Endothelial cell of umbilical vein (primary cell): ENCODE data around the gene RBM20. TPM values are rescaled to one million over a fixed set of nuclear protein-coding genes. Genes with fewer than 3 reads are reported as not detected.
"Not testable (repeated sequence)": the region's sequence is repeated elsewhere in the genome, so short reads cannot be mapped to it uniquely, and the experiment has no call there.

ENCODE experiments used
- BruUV-seq: library from RNA; stranded (reverse); fragments of 400-500 nt; replicated peaks from 2 replicates; lab custom pipeline; 2021; lab: Mats Ljungman, UMichigan
- CTCF ChIA-PET: fragments of 300-600, 350-600 bp; sonication (Branson Sonifier 250); formaldehyde crosslinking; loops from one replicate; lab custom pipeline; 2021; ENCODE audit warnings: antibody characterized with exemption, inconsistent platforms; lab: Charles Lee
- POLR2A ChIA-PET: fragments of 300-600, 350-600 bp; sonication (Branson Sonifier 250); formaldehyde crosslinking; loops from one replicate; lab custom pipeline; 2021; ENCODE audit warnings: antibody characterized with exemption, inconsistent platforms; lab: Charles Lee
- DNase-seq: peaks from one replicate; pipeline ENCODE4 v3.0.0-alpha.2; 2011; ENCODE audit warnings: low read depth, low spot score
- FAIRE-seq: peaks from 2 replicates; lab custom pipeline; 2011; peaks lifted over from hg19 to GRCh38; lab: Jason Lieb, UNC
- H2AFZ ChIP-seq: 2 replicates; pipeline ENCODE4 v1.6.0; 2012; ENCODE audit warnings: low read depth, low read length, control low read depth, inconsistent platforms
- H3K27ac ChIP-seq: 2 replicates; pipeline ENCODE4 v1.5.1; 2011; ENCODE audit warnings: low read depth, mild to moderate bottlenecking, control low read depth, low read length, moderate library complexity; ENCODE audit not compliant: insufficient read depth
- H3K27me3 ChIP-seq, 2 experiments: 2 replicates each; pipeline versions ENCODE4 v1.6.0 to v1.6.1; 2011; ENCODE audit warnings: low read length in 2 of 2, mixed read lengths in 1 of 2; ENCODE audit not compliant: control insufficient read depth in 2 of 2, insufficient read depth in 2 of 2
- H3K36me3 ChIP-seq, 2 experiments: 2 replicates in 1 of 2; 3 replicates in 1 of 2; pipeline ENCODE4 v1.5.1; 2011; ENCODE audit warnings: low read length in 2 of 2, mild to moderate bottlenecking in 1 of 2, moderate library complexity in 1 of 2; ENCODE audit not compliant: control insufficient read depth in 2 of 2, insufficient read depth in 2 of 2; ENCODE audit errors: extremely low read depth in 1 of 2
- H3K4me1 ChIP-seq: 3 replicates; pipeline ENCODE4 v1.5.1; 2011; ENCODE audit warnings: mild to moderate bottlenecking, low read length; ENCODE audit not compliant: control insufficient read depth, insufficient read depth; ENCODE audit errors: extremely low read depth
- H3K4me2 ChIP-seq: 2 replicates; pipeline ENCODE4 v1.6.1; 2011; ENCODE audit warnings: low read length, control low read depth, mixed read lengths; ENCODE audit not compliant: insufficient read depth
- H3K4me3 ChIP-seq, 3 experiments: fragments of 200-600 bp in 1 of 3; sonication (generic), shearing (Covaris generic) in 1 of 3; replicated peaks in 1 of 3; 2 replicates each; pipeline ENCODE4 v1.5.1; 2011 to 2016; ENCODE audit warnings: control low read depth in 3 of 3, low read length in 3 of 3, mild to moderate bottlenecking in 2 of 3, inconsistent platforms in 1 of 3, low read depth in 1 of 3, moderate library complexity in 1 of 3; ENCODE audit not compliant: insufficient read depth in 1 of 3
- H3K79me2 ChIP-seq: 2 replicates; pipeline ENCODE4 v1.6.0; 2012; ENCODE audit warnings: low read length, inconsistent platforms; ENCODE audit not compliant: control insufficient read depth, insufficient read depth
- H3K9ac ChIP-seq: replicated peaks from 2 replicates; pipeline ENCODE3; 2011; ENCODE audit warnings: low read length, control low read depth; ENCODE audit not compliant: insufficient read depth; ENCODE audit errors: extremely low read depth
- H3K9me1 ChIP-seq: replicated peaks from 3 replicates; pipeline ENCODE4 v1.6.0; 2011; ENCODE audit warnings: mild to moderate bottlenecking, low read length; ENCODE audit not compliant: control insufficient read depth, insufficient read depth; ENCODE audit errors: extremely low read depth
- H3K9me3 ChIP-seq: replicated peaks from 2 replicates; pipeline ENCODE4 v1.5.1; 2012; ENCODE audit warnings: low read length, inconsistent platforms; ENCODE audit not compliant: control insufficient read depth, insufficient read depth
- H4K20me1 ChIP-seq: replicated peaks from 2 replicates; pipeline ENCODE3; 2011; ENCODE audit warnings: mild to moderate bottlenecking, low read length; ENCODE audit not compliant: control insufficient read depth, insufficient read depth; ENCODE audit errors: extremely low read depth
- EZH2 ChIP-seq: IDR thresholded peaks from 2 replicates; pipeline ENCODE4 v1.6.1; 2012; ENCODE audit warnings: borderline replicate concordance, low read depth, mild to moderate bottlenecking, moderate library complexity, low read length, inconsistent platforms; ENCODE audit not compliant: severe bottlenecking
- FOS ChIP-seq: IDR thresholded peaks from 2 replicates; pipeline ENCODE4 v1.6.1; 2011; ENCODE audit warnings: mild to moderate bottlenecking, low read length, moderate library complexity, borderline replicate concordance; ENCODE audit not compliant: insufficient read depth
- GATA2 ChIP-seq: IDR thresholded peaks from 2 replicates; pipeline ENCODE4 v1.7.0; 2011; ENCODE audit warnings: low read depth, mild to moderate bottlenecking, moderate library complexity, mixed read lengths, low read length; ENCODE audit not compliant: insufficient read length, insufficient read depth
- JUN ChIP-seq: IDR thresholded peaks from 2 replicates; pipeline ENCODE4 v1.6.1; 2011; ENCODE audit warnings: borderline replicate concordance, low read depth; ENCODE audit not compliant: insufficient read length, insufficient read depth
- MAX ChIP-seq: IDR thresholded peaks from 2 replicates; pipeline ENCODE4 v1.6.1; 2011; ENCODE audit not compliant: insufficient read depth, insufficient read length
- MYC ChIP-seq: IDR thresholded peaks from one replicate; pipeline ENCODE4 v1.6.1; 2011; ENCODE audit warnings: mild to moderate bottlenecking, low read depth, low read length
- POLR2A ChIP-seq: IDR thresholded peaks from 2 replicates; pipeline ENCODE4 v1.6.1; 2012; ENCODE audit warnings: low read depth, mild to moderate bottlenecking, control low read depth, low read length
- POLR2AphosphoS5 ChIP-seq: IDR thresholded peaks from 2 replicates; pipeline ENCODE4 v1.6.1; 2012; ENCODE audit warnings: low read depth, mild to moderate bottlenecking, control low read depth, low read length, moderate library complexity; ENCODE audit not compliant: insufficient read depth
- dilution Hi-C: fragments of 300-500 bp; cut with MboI; formaldehyde crosslinking; loops from one replicate; pipeline ENCODE4 v1.15.0; 2019; ENCODE audit warnings: low sequenced_read_pairs; ENCODE audit not compliant: extremely low pct_ligation_motif_present
- intact Hi-C: fragments of 100-400 bp; cut with micrococcal nuclease; formaldehyde crosslinking; loops from one replicate; pipeline ENCODE4 v1.10.0; 2022
- polyA plus RNA-seq, 4 experiments: library from polyadenylated mRNA; depleted of rRNA in 3 of 4; stranded (reverse) in 3 of 4; unstranded in 1 of 4; fragments of >200 nt; gene quantifications; 2 replicates each; pipeline versions ENCODE4 v1.2.1 to v1.2.3, GENCODE V29; 2011 to 2012; ENCODE audit warnings: missing spikeins in 1 of 4
- total RNA-seq: library from RNA; stranded (reverse); gene quantifications from 2 replicates; pipeline ENCODE4 v1.2.3, GENCODE V29; 2021

RBM20 gene
- total and polyA plus RNA-seq, 2 donors (not counting 3 experiments of a cell fraction or from before 2014, with no cell fraction given), result 0.04 TPM; not detected in 1

- ChIA-PET CTCF (interaction anchor here (0.6 kb wide), 1 partner anchor 29 kb away, joined by 3 read pairs; no protein-coding TSS in a partner anchor), POLR2A (no interaction called here)
- dilution Hi-C loops, result no loop called here
- H2AFZ ChIP-seq, result no peak overlapping the region
- no TSS peak for BruUV-seq
- no peak overlapping the region for H3K9ac ChIP-seq
- peaks cover 3 to 13% of the 10 kb centered on the region in 2 experiments for H3K27me3 ChIP-seq
- H4K20me1 ChIP-seq, result no peaks in the 10 kb centered on the region
- H3K4me1 ChIP-seq, result no peaks in the 10 kb centered on the region
- H3K9me3 ChIP-seq, result no peaks in the 10 kb centered on the region
- no peak for DNase-seq
- H3K36me3 ChIP-seq, result no peaks in the 10 kb centered on the region
- H3K4me2 ChIP-seq, result no peak overlapping the region
- no peaks in the 10 kb centered on the region for H3K9me1 ChIP-seq
- H3K79me2 ChIP-seq, result no peaks in the 10 kb centered on the region
- no peak for FAIRE-seq
- intact Hi-C loops, result no loop called here
- no peak for TF ChIP-seq FOS
- no peak for TF ChIP-seq MYC
- TF ChIP-seq GATA2, result no peak
- no peak for TF ChIP-seq POLR2AphosphoS5
- no peak for TF ChIP-seq JUN
- TF ChIP-seq EZH2, result no peak
- TF ChIP-seq POLR2A, result no peak
- no peak for TF ChIP-seq MAX
- H3K27ac ChIP-seq, result no peak overlapping the region
- H3K4me3 ChIP-seq, result no peak overlapping the region
Observed at GRCh38 chr10:110765513-110766319, 121.6 kb downstream of the RBM20 start.

GRCh38 chr10:110767601-110768000 lies 123.5 kb downstream of the RBM20 start:
- H3K4me2 ChIP-seq, H3K79me2 ChIP-seq, H3K4me1 ChIP-seq, H3K4me3 ChIP-seq, BruUV-seq, H4K20me1 ChIP-seq, H3K9me1 ChIP-seq, H3K27ac ChIP-seq, H3K36me3 ChIP-seq, H2AFZ ChIP-seq, intact Hi-C loops, H3K9me3 ChIP-seq, POLR2A ChIA-PET, CTCF ChIA-PET, H3K9ac ChIP-seq, FAIRE-seq, dilution Hi-C loops, DNase-seq: not testable (repeated sequence)
- peaks cover 3 to 10% of the 10 kb centered on the region in 2 experiments for H3K27me3 ChIP-seq
